Stomach (tissue), 19 donors: ENCODE measurements around the gene NAGS. TPM values are rescaled to one million over a fixed set of nuclear protein-coding genes. Genes with fewer than 3 reads are reported as not detected.
"Not testable (repeated sequence)": the region's sequence is repeated elsewhere in the genome, so short reads cannot be mapped to it uniquely, and the experiment has no call there.

ENCODE experiments used
- DNase-seq, 2 donors: peaks; one replicate each; pipeline versions ENCODE4 v3.0.0 to v3.0.0-alpha.2; 2013 to 2019
- H3K27ac ChIP-seq, 5 donors: fragments of 200-600 bp in 4 of 5; sonication (generic) in 4 of 5; one replicate each; pipeline ENCODE4 v1.5.1; 2013 to 2019; ENCODE audit warnings: mild to moderate bottlenecking in 1 of 5, moderate library complexity in 1 of 5
- H3K27me3 ChIP-seq, 3 donors: fragments of 200-600 bp; sonication (generic); one replicate each; pipeline ENCODE4 v1.5.1; 2017 to 2019; ENCODE audit warnings: mixed run types in 1 of 3
- H3K36me3 ChIP-seq, 4 donors: fragments of 200-600 bp; sonication (generic); 1 replicate in 3 of 4; 2 replicates in 1 of 4; pipeline ENCODE4 v1.5.1; 2016 to 2019
- H3K4me1 ChIP-seq, 4 donors: fragments of 200-600 bp; sonication (generic); one replicate each; pipeline ENCODE4 v1.5.1; 2016 to 2019
- H3K4me3 ChIP-seq, 4 donors: fragments of 200-600 bp; sonication (generic) in 3 of 4; one replicate each; pipeline ENCODE4 v1.5.1; 2016 to 2019; ENCODE audit warnings: mild to moderate bottlenecking in 1 of 4
- H3K9me3 ChIP-seq, 4 donors: fragments of 200-600 bp; sonication (generic); one replicate each; pipeline ENCODE4 v1.5.1; 2016 to 2019
- CTCF ChIP-seq, 7 experiments: fragments of 450-650 bp in 4 of 7; fragments of 200-600 bp in 3 of 7; sonication (generic) in 3 of 7; IDR thresholded peaks; one replicate each; pipeline ENCODE4 v1.5.1; 2016 to 2019; ENCODE audit warnings: antibody characterized with exemption in 7 of 7, control low read depth in 2 of 7, mild to moderate bottlenecking in 1 of 7
- EP300 ChIP-seq: sonication (generic); formaldehyde crosslinking; IDR thresholded peaks from one replicate; pipeline ENCODE4 v1.6.1; 2017; ENCODE audit warnings: antibody characterized with exemption
- POLR2A ChIP-seq, 4 donors: fragments of 450-650 bp; IDR thresholded peaks; one replicate each; pipeline ENCODE4 v1.6.1; 2016; ENCODE audit warnings: antibody characterized with exemption in 4 of 4, control low read depth in 2 of 4, mild to moderate bottlenecking in 1 of 4, moderate library complexity in 1 of 4
- POLR2AphosphoS5 ChIP-seq, 3 donors: sonication (generic); formaldehyde crosslinking; IDR thresholded peaks; one replicate each; pipeline ENCODE4 v1.6.1; 2016; ENCODE audit warnings: antibody characterized with exemption in 3 of 3
- WGBS, 5 donors: extraction: QIAGEN DNeasy Blood & Tissue Kit in 3 of 5; methylation state at CpG; one replicate each; pipeline versions ENCODE4 v1.1.5 to v1.1.7; 2013 to 2018; 5-methylcytosine and 5-hydroxymethylcytosine counted together
- intact Hi-C: fragments of 100-400 bp; cut with DNase I; formaldehyde crosslinking; loops from one replicate; pipeline ENCODE4 v1.15.1; 2023; ENCODE audit warnings: low total_unique reads
- long read RNA-seq, 10 donors: transcript quantifications; one replicate each; lab custom pipeline, GENCODE V29; 2026
- polyA plus RNA-seq, 3 donors: library from polyadenylated mRNA; stranded (reverse); fragments of 200-250 nt; gene quantifications; one replicate each; pipeline ENCODE4 v1.2.3, GENCODE V29; 2013
- total RNA-seq, 5 donors: library from RNA; depleted of rRNA; stranded (reverse); fragments of >200 nt; gene quantifications; one replicate each; pipeline versions ENCODE4 v1.1.0 to v1.2.3, GENCODE V29; 2014 to 2016
- donor health status: healthy with polysubstance abuse.
- donor health status: Bipolar disorder and iron deficiency.
- donor health status: healthy.

The NAGS gene, protein sequence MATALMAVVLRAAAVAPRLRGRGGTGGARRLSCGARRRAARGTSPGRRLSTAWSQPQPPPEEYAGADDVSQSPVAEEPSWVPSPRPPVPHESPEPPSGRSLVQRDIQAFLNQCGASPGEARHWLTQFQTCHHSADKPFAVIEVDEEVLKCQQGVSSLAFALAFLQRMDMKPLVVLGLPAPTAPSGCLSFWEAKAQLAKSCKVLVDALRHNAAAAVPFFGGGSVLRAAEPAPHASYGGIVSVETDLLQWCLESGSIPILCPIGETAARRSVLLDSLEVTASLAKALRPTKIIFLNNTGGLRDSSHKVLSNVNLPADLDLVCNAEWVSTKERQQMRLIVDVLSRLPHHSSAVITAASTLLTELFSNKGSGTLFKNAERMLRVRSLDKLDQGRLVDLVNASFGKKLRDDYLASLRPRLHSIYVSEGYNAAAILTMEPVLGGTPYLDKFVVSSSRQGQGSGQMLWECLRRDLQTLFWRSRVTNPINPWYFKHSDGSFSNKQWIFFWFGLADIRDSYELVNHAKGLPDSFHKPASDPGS
- total RNA-seq (1 to 10 TPM in 1 of 5 donors, under 1 TPM in 2, not detected in 2; 0.29 to 1.5 (median 0.58) TPM), polyA plus RNA-seq (1 to 10 TPM in 2 of 3 donors, under 1 TPM in 1; 0.61 to 1.4 (median 1.2) TPM)
- long read RNA-seq, donor 1, partial matches to known transcripts = 0 of 1 reads
- long read RNA-seq, donor 1, other reads (novel, unspliced or antisense) = 0 of 1 reads
- long read RNA-seq, donor 2 = 0 reads
- long read RNA-seq, donor 3, partial matches to known transcripts = 0 of 1 reads
- long read RNA-seq, donor 3, other reads (novel, unspliced or antisense) = 0 of 1 reads
- long read RNA-seq, donor 4 = 0 reads
- long read RNA-seq, donor 5, partial matches to known transcripts = 0 of 2 reads
- long read RNA-seq, donor 5, other reads (novel, unspliced or antisense) = 0 of 2 reads
- long read RNA-seq, donor 6 = 0 reads
- long read RNA-seq, donor 7 = 0 reads
- long read RNA-seq, donor 8, partial matches to known transcripts = 0 of 1 reads
- long read RNA-seq, donor 8, other reads (novel, unspliced or antisense) = 0 of 1 reads
- long read RNA-seq, donor 9 = 0 reads
- long read RNA-seq, donor 10 = 0 reads

- H3K27ac ChIP-seq = peak within 1 kb of the TSS in 1 of 5 donors; percentile 18
- peaks cover 14 to 54% (median 25%) of the 10 kb centered on the region in 3 donors for H3K27me3 ChIP-seq
- intact Hi-C loops = no loop called here
- no peaks in the 10 kb centered on the region for H3K9me3 ChIP-seq
- H3K4me1 ChIP-seq = peaks cover 35 to 45% (median 41%) of the 10 kb centered on the region in 4 donors
- no peak for TF ChIP-seq CTCF (IDR thresholded peaks at IDR 0.05)
- peaks cover 0 to 2% (median under 1%) of the 10 kb centered on the region in 4 donors for H3K36me3 ChIP-seq
- 6 to 18% (median 7%) methylated on average over 6 to 25 of the region's 25 CpGs for WGBS, 5 donors
- peak in 1 of 2 donors; percentile 71 for DNase-seq
- peak within 1 kb of the TSS; percentile 52 to 66 (median 57) for H3K4me3 ChIP-seq
Observed at GRCh38 chr17:44004077-44004760, at the start of gene NAGS. NAGS (plus strand) TSS chr17:44004622; CDS start chr17:44004664, 42 bp downstream.

GRCh38 chr17:43956222-43956621 lies 48.2 kb upstream of the NAGS start:
- intact Hi-C loops = no loop called here
- no peak for DNase-seq
- TF ChIP-seq POLR2AphosphoS5 (IDR thresholded peaks at IDR 0.05) (no peak), CTCF (IDR thresholded peaks at IDR 0.05) (no peak), POLR2A (IDR thresholded peaks at IDR 0.05) (no peak), EP300 (no peak)
- Histone ChIP-seq H3K27ac (no peak overlapping the region), H3K27me3 (peaks cover 17 to 66% (median 32%) of the 10 kb centered on the region in 3 donors), H3K4me3 (no peak overlapping the region), H3K9me3 (no peaks in the 10 kb centered on the region), H3K4me1 (peaks cover 9 to 14% (median 12%) of the 10 kb centered on the region in 4 donors), H3K36me3 (no peaks in the 10 kb centered on the region)
- WGBS, 5 donors = 75 to 88% (median 86%) methylated on average over 7 to 8 of the region's 8 CpGs

DNA sequence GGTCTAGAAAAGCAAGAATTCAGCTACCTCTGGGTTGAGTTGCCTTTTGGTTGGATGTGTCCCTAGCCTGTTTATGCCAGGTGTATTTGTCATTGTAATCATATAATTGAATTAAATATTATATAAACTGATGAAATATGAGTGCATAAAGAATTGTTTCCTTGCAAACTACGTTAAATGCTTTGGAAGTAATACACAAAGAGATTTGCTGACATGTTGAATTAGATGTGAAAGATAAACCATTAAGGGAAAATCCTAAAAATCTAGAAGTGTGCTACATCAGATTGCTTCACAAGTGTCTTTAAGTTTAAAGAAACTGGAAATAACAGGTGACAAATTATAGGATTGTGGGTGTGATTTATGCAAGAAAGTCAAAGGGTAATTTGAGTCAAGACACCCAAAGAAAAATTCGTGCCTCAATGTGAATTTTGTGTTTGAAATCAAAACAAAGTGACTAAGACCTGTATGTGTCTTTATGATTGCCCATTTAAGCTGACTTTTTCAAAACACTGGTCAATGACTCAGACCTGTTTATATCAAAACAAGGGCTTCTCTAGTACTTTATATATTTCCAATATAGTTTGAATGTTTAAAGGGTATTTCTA lies 45.6 kb upstream of the NAGS start:
- Histone ChIP-seq H3K9me3 (no peaks in the 10 kb centered on the region), H3K36me3 (no peaks in the 10 kb centered on the region), H3K4me1 (no peaks in the 10 kb centered on the region), H3K27ac (no peak overlapping the region), H3K27me3 (peaks cover 0 to 55% (median 11%) of the 10 kb centered on the region in 3 donors), H3K4me3 (no peak overlapping the region)
- TF ChIP-seq POLR2A (IDR thresholded peaks at IDR 0.05) = no peak
- no peak for TF ChIP-seq POLR2AphosphoS5 (IDR thresholded peaks at IDR 0.05)
- no peak for TF ChIP-seq EP300
- no peak for TF ChIP-seq CTCF (IDR thresholded peaks at IDR 0.05)
- WGBS, 5 donors = 54 to 64% (median 59%) methylated on average over 2 of the region's 2 CpGs
- intact Hi-C loops = no loop called here
- no peak for DNase-seq

DNA sequence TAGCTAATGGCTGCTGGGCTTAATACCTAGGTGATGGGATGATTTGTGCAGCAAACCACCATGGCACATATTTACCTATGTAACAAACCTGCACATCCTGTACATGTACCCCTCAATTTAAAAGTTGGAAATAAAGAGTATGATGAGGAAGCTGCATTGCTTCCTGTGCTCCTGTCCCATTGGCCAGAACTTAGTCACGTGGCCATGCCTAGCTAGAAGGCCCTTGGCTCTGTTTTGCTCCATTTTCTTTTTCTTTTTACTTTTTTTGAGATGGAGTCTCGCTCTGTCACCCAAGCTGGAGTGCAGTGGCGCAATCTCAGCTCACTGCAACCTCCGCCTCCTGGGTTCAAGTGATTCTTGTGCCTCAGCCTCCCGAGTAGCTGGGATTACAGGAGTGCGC lies 43.1 kb upstream of the NAGS start:
- H3K36me3 ChIP-seq, intact Hi-C loops, H3K9me3 ChIP-seq, DNase-seq, H3K4me3 ChIP-seq, H3K27ac ChIP-seq, H3K4me1 ChIP-seq: not testable (repeated sequence)
- 87 to 96% (median 93%) methylated on average over 6 of the region's 6 CpGs for WGBS, 5 donors
- H3K27me3 ChIP-seq = peaks cover 0 to 39% (median 5%) of the 10 kb centered on the region in 3 donors
